Subcutaneous preadipocyte (primary cell): ENCODE data around the gene RCAN3. TPM values are rescaled to one million over a fixed set of nuclear protein-coding genes. Genes with fewer than 3 reads are reported as not detected.

ENCODE experiments used
- total RNA-seq: library from RNA; depleted of rRNA; stranded (reverse); fragments of >200 nt; gene quantifications from 2 replicates; pipeline ENCODE4 v1.2.3, GENCODE V29; 2012

The RCAN3 gene
- total RNA-seq: 3.7 and 8.5 TPM in 2 replicates

GRCh38 chr1:24502709-24503058, at the start of gene RCAN3:
TSS of gene RCAN3 (plus strand) at chr1:24502836. CDS start at chr1:24514373, 11,537 bp downstream.

GRCh38 chr1:24555591-24556413, 53.2 kb downstream of the RCAN3 start, which contains the start of gene NCMAP:
TSS of gene NCMAP (plus strand) at chr1:24556087. CDS start at chr1:24595431, 39,344 bp downstream.

Other genes starting within 250 kb of the RCAN3 start
- gene GRHL3, start 183.5 kb upstream of the RCAN3 start, total RNA-seq: not detected in 2 replicates
- gene STPG1, start 89.1 kb upstream of the RCAN3 start, total RNA-seq: 3.3 and 5.1 TPM in 2 replicates
- 16.9 and 17.2 TPM in 2 replicates for gene NIPAL3, start 87.0 kb upstream of the RCAN3 start, total RNA-seq
- not detected in 2 replicates for gene NCMAP, start 53.3 kb downstream of the RCAN3 start, total RNA-seq
- 32.7 and 61.4 TPM in 2 replicates for gene SRRM1, start 140.5 kb downstream of the RCAN3 start, total RNA-seq
- 245 and 302 TPM in 2 replicates for gene CLIC4, start 242.6 kb downstream of the RCAN3 start, total RNA-seq